Panc1 (cell line): ENCODE measurements around the gene GAS2. TPM values are rescaled to one million over a fixed set of nuclear protein-coding genes. Genes with fewer than 3 reads are reported as not detected.

Experiments used
- ATAC-seq: fragments of 200-7000 bp; cut with Tn5 transposase; 2 replicates; pipeline ENCODE4 v1.9.1; 2020; ENCODE audit warnings: mild to moderate bottlenecking, moderate library complexity
- BruUV-seq: library from RNA; stranded (reverse); fragments of 400-500 nt; replicated peaks from 2 replicates; lab custom pipeline; 2021; lab: Mats Ljungman, UMichigan
- CTCF ChIA-PET: fragments of 300-600 bp; sonication (Branson Sonifier 250); formaldehyde crosslinking; loops from one replicate; lab custom pipeline; 2022; ENCODE audit warnings: antibody characterized with exemption; lab: Charles Lee
- POLR2A ChIA-PET: fragments of 300-600 bp; sonication (Branson Sonifier 250); formaldehyde crosslinking; loops from one replicate; lab custom pipeline; 2022; ENCODE audit warnings: antibody characterized with exemption; lab: Charles Lee
- DNase-seq: peaks from one replicate; pipeline ENCODE4 v3.0.0-alpha.2; 2010; ENCODE audit warnings: low read depth, low spot score
- H3K27ac ChIP-seq: 2 replicates; pipeline ENCODE4 v1.5.1; 2011; ENCODE audit warnings: mild to moderate bottlenecking, low read length, inconsistent platforms
- H3K27me3 ChIP-seq: fragments of 200-500 bp; sonication (Bioruptor generic); 2 replicates; pipeline ENCODE4 v1.6.0; 2014; ENCODE audit warnings: low read length, inconsistent platforms; ENCODE audit not compliant: control insufficient read depth, insufficient read depth
- H3K36me3 ChIP-seq: fragments of 200-500 bp; sonication (Bioruptor generic); 2 replicates; pipeline ENCODE4 v1.5.1; 2014; ENCODE audit warnings: inconsistent platforms, mild to moderate bottlenecking, low read length, moderate library complexity; ENCODE audit not compliant: control insufficient read depth, insufficient read depth
- H3K4me1 ChIP-seq: 2 replicates; pipeline ENCODE4 v1.5.1; 2011; ENCODE audit warnings: inconsistent platforms, mild to moderate bottlenecking, low read length, moderate library complexity; ENCODE audit not compliant: control insufficient read depth, insufficient read depth
- H3K4me3 ChIP-seq, 2 experiments: 2 replicates each; pipeline ENCODE4 v1.5.1; 2011 to 2012; ENCODE audit warnings: low read depth in 2 of 2, low read length in 2 of 2, mild to moderate bottlenecking in 2 of 2, inconsistent platforms in 1 of 2, moderate library complexity in 1 of 2
- H3K9me3 ChIP-seq: fragments of 200-500 bp; sonication (Bioruptor generic); 2 replicates; pipeline ENCODE4 v1.5.1; 2014; ENCODE audit warnings: low read depth, mild to moderate bottlenecking, inconsistent platforms, low read length, moderate library complexity; ENCODE audit not compliant: control insufficient read depth, insufficient read depth
- CTCF ChIP-seq: fragments of 450-650 bp; IDR thresholded peaks from 2 replicates; pipeline ENCODE4 v1.5.1; 2017; ENCODE audit warnings: mild to moderate bottlenecking
- POLR2AphosphoS5 ChIP-seq: IDR thresholded peaks from 2 replicates; pipeline ENCODE4 v1.6.1; 2012; ENCODE audit warnings: mild to moderate bottlenecking, low read depth, low read length, moderate library complexity
- REST ChIP-seq, 2 experiments: IDR thresholded peaks; 2 replicates each; pipeline ENCODE4 v1.6.1; 2011 to 2012; ENCODE audit warnings: low read depth in 2 of 2, control low read depth in 1 of 2, low read length in 1 of 2, mild to moderate bottlenecking in 1 of 2, moderate library complexity in 1 of 2; ENCODE audit not compliant: insufficient read depth in 1 of 2
- TCF7L2 ChIP-seq: IDR thresholded peaks from 2 replicates; pipeline ENCODE4 v1.6.1; 2011; ENCODE audit warnings: mild to moderate bottlenecking, low read depth, low read length, inconsistent platforms
- in situ Hi-C: cut with HindIII; loops from 2 replicates; pipeline ENCODE4 v1.10.0; 2016; ENCODE audit warnings: low sequenced_read_pairs, low pct_unique_long_range_greater_than_20kb
- intact Hi-C: fragments of 100-400 bp; cut with micrococcal nuclease; formaldehyde crosslinking; loops from one replicate; pipeline ENCODE4 v1.10.0; 2022; ENCODE audit not compliant: unreplicated experiment
- total RNA-seq: library from RNA; stranded (reverse); gene quantifications from one replicate; pipeline ENCODE4 v1.2.1, GENCODE V29; 2021; ENCODE audit not compliant: unreplicated experiment

The GAS2 gene
- total RNA-seq, 1 experiment from 2014 or later = 0.87 TPM

GRCh38 chr11:22624742-22625447 is 41.5 kb upstream of the GAS2 start:
- DNase-seq = peak; percentile 18
- ChIA-PET CTCF (interaction anchor here (0.7 kb wide), 1 partner anchor 36 kb away, joined by 3 read pairs; no protein-coding TSS in a partner anchor), POLR2A (no interaction called here)
- Histone ChIP-seq H3K27me3 (no peaks in the 10 kb centered on the region), H3K4me3 (peak overlapping the region; percentile 81 to 86), H3K4me1 (0 out of 2 replicates have a peak, but pooled peaks cover 9% of the 10 kb centered on the region), H3K36me3 (no peaks in the 10 kb centered on the region), H3K9me3 (no peaks in the 10 kb centered on the region), H3K27ac (peak overlapping the region; percentile 96)
- no TSS peak for BruUV-seq
- intact Hi-C loops = no loop called here
- peak; percentile 79 for TF ChIP-seq CTCF
- TF ChIP-seq TCF7L2 = peak; percentile 14; the same call in 1 of the 2 replicates
- TF ChIP-seq REST (IDR thresholded peaks at IDR 0.05; ENCODE audit: insufficient read depth in 1 of 2, low read depth in 2 of 2, low read length in 1 of 2) = no peak
- in situ Hi-C loops = no loop called here
- peak; percentile 81 for ATAC-seq

- TF ChIP-seq CTCF (no peak), TCF7L2 (peak; percentile 24; the same call in 1 of the 2 replicates), POLR2AphosphoS5 (peak; percentile 54; the same call in 1 of the 2 replicates)
- peak; percentile 97 for DNase-seq
- Histone ChIP-seq H3K4me1 (0 out of 2 replicates have a peak, but pooled peaks cover 9% of the 10 kb centered on the region), H3K27ac (peak within 1 kb of the TSS; percentile 96), H3K4me3 (peak within 1 kb of the TSS; percentile 81 to 86), H3K27me3 (no peaks in the 10 kb centered on the region), H3K36me3 (no peaks in the 10 kb centered on the region), H3K9me3 (no peaks in the 10 kb centered on the region)
- ChIA-PET POLR2A (no interaction called here), CTCF (interaction anchor here (0.7 kb wide), 1 partner anchor 36 kb away, joined by 3 read pairs; no protein-coding TSS in a partner anchor)
- peak; percentile 98 for ATAC-seq
- intact Hi-C loops = no loop called here
- BruUV-seq = no TSS peak
- in situ Hi-C loops = no loop called here
These were observed 40.7 kb upstream of the GAS2 start, which contains the start of gene FANCF for GRCh38 chr11:22625448-22626287. TSS of gene FANCF (minus strand) at chr11:22625823. CDS start at chr11:22625810, 13 bp downstream.
